ENCODE results near the gene SLC4A5.

SLC4A5 gene

GRCh38 chr2:74261204-74261864 lies 81.9 kb downstream of the SLC4A5 start:
- TF ChIP-seq POLR2AphosphoS5 (IDR thresholded peaks at IDR 0.05; ENCODE audit: low read depth, low read length): no peak
- no peak for TF ChIP-seq REST (IDR thresholded peaks at IDR 0.05; ENCODE audit: insufficient read depth in 1 of 2, low read depth in 2 of 2, low read length in 2 of 2)
- no peak for TF ChIP-seq SIN3A (IDR thresholded peaks at IDR 0.05; ENCODE audit: borderline replicate concordance, insufficient read depth, low read length)
- TF ChIP-seq TAF1 (IDR thresholded peaks at IDR 0.05; ENCODE audit: borderline replicate concordance, insufficient read depth, low read length): no peak
- no peak for TF ChIP-seq FOXP2 (optimal IDR thresholded peaks at IDR 0.05; ENCODE audit: borderline replicate concordance, extremely low read depth, extremely low read length, insufficient read depth)

GRCh38 chr2:74260495-74260894 lies 82.7 kb downstream of the SLC4A5 start:
- TF ChIP-seq REST (IDR thresholded peaks at IDR 0.05; ENCODE audit: insufficient read depth in 1 of 2, low read depth in 2 of 2, low read length in 2 of 2) (no peak), FOXP2 (optimal IDR thresholded peaks at IDR 0.05; ENCODE audit: borderline replicate concordance, extremely low read depth, extremely low read length, insufficient read depth) (no peak), POLR2AphosphoS5 (IDR thresholded peaks at IDR 0.05; ENCODE audit: low read depth, low read length) (no peak), SIN3A (IDR thresholded peaks at IDR 0.05; ENCODE audit: borderline replicate concordance, insufficient read depth, low read length) (no peak)

GRCh38 chr2:74259733-74260132 lies 83.5 kb downstream of the SLC4A5 start:
- TF ChIP-seq SIN3A (IDR thresholded peaks at IDR 0.05; ENCODE audit: borderline replicate concordance, insufficient read depth, low read length) (no peak), TAF1 (IDR thresholded peaks at IDR 0.05; ENCODE audit: borderline replicate concordance, insufficient read depth, low read length) (no peak), POLR2AphosphoS5 (IDR thresholded peaks at IDR 0.05; ENCODE audit: low read depth, low read length) (no peak), FOXP2 (optimal IDR thresholded peaks at IDR 0.05; ENCODE audit: borderline replicate concordance, extremely low read depth, extremely low read length, insufficient read depth) (no peak), REST (IDR thresholded peaks at IDR 0.05; ENCODE audit: insufficient read depth in 1 of 2, low read depth in 2 of 2, low read length in 2 of 2) (no peak)

GRCh38 chr2:74259191-74259590 lies 84.0 kb downstream of the SLC4A5 start:
- TF ChIP-seq REST (IDR thresholded peaks at IDR 0.05; ENCODE audit: insufficient read depth in 1 of 2, low read depth in 2 of 2, low read length in 2 of 2): no peak
- TF ChIP-seq TAF1 (IDR thresholded peaks at IDR 0.05; ENCODE audit: borderline replicate concordance, insufficient read depth, low read length): no peak
- no peak for TF ChIP-seq FOXP2 (optimal IDR thresholded peaks at IDR 0.05; ENCODE audit: borderline replicate concordance, extremely low read depth, extremely low read length, insufficient read depth)
- TF ChIP-seq POLR2AphosphoS5 (IDR thresholded peaks at IDR 0.05; ENCODE audit: low read depth, low read length): no peak
- no peak for TF ChIP-seq SIN3A (IDR thresholded peaks at IDR 0.05; ENCODE audit: borderline replicate concordance, insufficient read depth, low read length)
